T-helper 1 cell treated with Interleukin-12 subunit alpha and Interleukin-12 subunit beta and Interleukin-4 antibody, amounts not matched to agents 30 μg/mL and 1 μg/mL, for 36 hours (primary cell): ENCODE results near the gene ADAM30.

Source experiments
- H3K27ac Mint-ChIP-seq: one replicate; pipeline ENCODE4 v1.8.0; 2021; ENCODE audit warnings: mild to moderate bottlenecking, mixed read lengths
- H3K27me3 Mint-ChIP-seq: one replicate; pipeline ENCODE4 v1.8.0; 2021; ENCODE audit warnings: low read depth, mixed read lengths
- H3K36me3 Mint-ChIP-seq: one replicate; pipeline ENCODE4 v1.8.0; 2021; ENCODE audit warnings: low read depth, mixed read lengths
- H3K4me1 Mint-ChIP-seq: one replicate; pipeline ENCODE4 v1.8.0; 2021; ENCODE audit warnings: low read depth, mixed read lengths
- H3K4me3 Mint-ChIP-seq: one replicate; pipeline ENCODE4 v1.8.0; 2021; ENCODE audit warnings: mild to moderate bottlenecking, moderate library complexity, mixed read lengths
- H3K9me3 Mint-ChIP-seq: one replicate; pipeline ENCODE4 v1.8.0; 2021; ENCODE audit warnings: mixed read lengths

ADAM30 gene

DNA sequence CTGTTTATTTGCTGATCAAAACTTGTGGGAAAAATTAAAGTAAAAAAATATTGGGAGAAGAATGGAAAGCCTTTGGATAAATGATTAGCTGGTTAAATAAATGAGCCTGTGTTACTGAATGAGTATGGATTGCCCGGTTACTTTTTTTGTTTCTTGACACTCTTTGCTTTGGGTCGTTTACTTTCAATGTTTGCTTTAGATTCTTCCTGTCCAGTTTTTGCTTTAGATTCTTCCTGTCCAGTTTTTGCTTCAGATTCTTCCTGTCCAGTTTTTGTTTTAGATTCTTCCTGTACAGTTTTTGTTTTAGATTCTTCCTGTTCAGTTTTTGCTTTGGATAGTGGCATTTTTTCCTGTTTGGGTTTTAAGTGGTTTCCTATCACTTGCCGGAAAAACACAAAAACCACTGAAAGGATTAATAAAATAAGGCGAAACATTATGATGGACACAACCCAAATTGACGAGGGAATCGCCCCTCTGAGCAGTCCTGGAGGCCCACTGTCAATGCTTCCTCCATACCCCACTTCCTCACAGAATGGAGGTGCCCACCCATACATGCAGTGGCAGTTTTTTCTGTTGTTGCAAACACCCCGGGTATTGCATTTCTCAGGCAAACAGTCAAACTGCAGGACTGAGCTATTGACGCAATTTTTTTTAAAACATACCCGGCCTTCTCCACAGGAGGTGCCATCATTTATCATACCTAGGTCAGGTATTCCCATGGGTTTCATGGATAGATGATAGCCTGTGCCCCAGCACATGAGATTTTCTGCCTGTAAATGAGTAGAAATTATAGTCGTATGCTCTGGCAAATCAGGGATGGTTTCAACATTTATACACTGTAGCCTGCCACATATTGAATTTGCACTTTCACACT lies 2.3 kb downstream of the ADAM30 start:
- Mint-ChIP-seq H3K4me3 (peak overlapping the region; percentile 21), H3K27ac (peak overlapping the region; percentile 10), H3K9me3 (no peaks in the 10 kb centered on the region), H3K27me3 (peaks cover 11% of the 10 kb centered on the region), H3K4me1 (peaks cover 26% of the 10 kb centered on the region), H3K36me3 (no peaks in the 10 kb centered on the region)

DNA sequence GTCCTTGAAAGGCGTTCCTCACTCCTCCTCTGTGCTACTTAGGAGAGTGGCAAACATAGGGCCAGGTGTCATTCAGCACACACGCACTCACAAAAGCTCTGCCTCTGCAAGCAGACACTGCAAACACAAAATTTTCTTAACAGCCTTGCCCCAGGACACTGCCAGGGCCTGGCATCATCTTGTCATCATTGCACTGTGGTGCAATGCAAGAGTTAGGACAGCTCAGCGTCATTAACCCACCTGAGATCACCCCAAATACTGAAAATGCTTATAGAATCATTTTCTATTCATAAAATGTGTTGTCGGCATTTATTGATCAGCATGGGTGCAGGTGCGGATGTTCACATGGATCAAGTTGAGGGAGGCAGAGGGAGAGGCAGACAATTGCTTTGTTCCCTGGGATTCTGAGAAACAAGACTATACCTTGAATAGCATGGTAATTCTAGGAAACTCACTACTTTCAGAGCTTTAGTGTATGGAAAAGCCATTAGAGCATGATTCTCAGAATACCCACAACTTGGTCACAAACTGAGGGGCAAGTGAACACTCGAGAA lies 3.0 kb downstream of the ADAM30 start:
- H3K4me3 Mint-ChIP-seq = peak overlapping the region; percentile 21
- peaks cover 5% of the 10 kb centered on the region for H3K9me3 Mint-ChIP-seq
- peaks cover 16% of the 10 kb centered on the region for H3K27me3 Mint-ChIP-seq
- peak overlapping the region; percentile 33 for H3K27ac Mint-ChIP-seq
- peaks cover 4% of the 10 kb centered on the region for H3K36me3 Mint-ChIP-seq
- peaks cover 26% of the 10 kb centered on the region for H3K4me1 Mint-ChIP-seq

DNA sequence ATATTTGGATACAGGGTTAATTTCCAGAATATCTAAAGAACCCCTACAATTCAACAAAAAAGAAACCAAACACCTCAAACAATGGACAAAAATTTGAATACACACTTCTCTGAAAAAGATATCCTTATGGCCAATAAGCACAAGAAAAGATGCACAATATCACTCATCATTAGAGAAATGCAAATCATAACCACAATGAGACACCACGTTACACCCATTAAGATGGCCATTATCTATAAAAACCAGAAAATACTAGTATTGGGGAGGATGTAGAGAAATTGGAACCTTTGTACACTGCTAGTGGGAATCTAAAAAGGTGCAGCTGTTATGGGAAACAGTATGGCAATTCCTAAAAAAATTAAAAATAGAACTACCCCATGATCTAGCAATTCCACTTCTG lies 4.9 kb downstream of the ADAM30 start:
- Mint-ChIP-seq H3K4me3 (no peak overlapping the region), H3K27me3 (peaks cover 22% of the 10 kb centered on the region), H3K27ac (no peak overlapping the region), H3K36me3 (peaks cover 6% of the 10 kb centered on the region), H3K4me1 (peaks cover 26% of the 10 kb centered on the region), H3K9me3 (peaks cover 14% of the 10 kb centered on the region)

DNA sequence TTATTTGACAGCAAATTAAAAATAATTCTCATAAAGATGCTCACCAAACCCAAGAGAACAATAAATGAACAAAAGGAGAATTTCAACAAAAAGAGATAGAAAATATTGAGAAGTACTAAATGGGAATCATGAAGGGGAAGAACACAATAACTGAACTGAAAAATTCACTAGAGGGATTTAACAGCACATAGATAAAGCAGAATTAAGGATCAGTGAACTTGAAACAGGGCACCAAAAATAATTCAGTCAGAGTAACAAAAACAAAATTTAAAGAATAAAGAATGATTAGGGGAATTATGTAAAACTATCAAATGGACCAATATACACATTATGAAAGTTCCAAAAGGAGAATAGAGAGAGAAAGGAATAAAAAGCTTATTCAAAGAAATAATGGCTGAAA lies 7.8 kb downstream of the ADAM30 start:
- Mint-ChIP-seq H3K36me3 (peaks cover 6% of the 10 kb centered on the region), H3K9me3 (peaks cover 14% of the 10 kb centered on the region), H3K27me3 (peaks cover 28% of the 10 kb centered on the region), H3K4me3 (no peak overlapping the region), H3K4me1 (peaks cover 12% of the 10 kb centered on the region), H3K27ac (no peak overlapping the region)

DNA sequence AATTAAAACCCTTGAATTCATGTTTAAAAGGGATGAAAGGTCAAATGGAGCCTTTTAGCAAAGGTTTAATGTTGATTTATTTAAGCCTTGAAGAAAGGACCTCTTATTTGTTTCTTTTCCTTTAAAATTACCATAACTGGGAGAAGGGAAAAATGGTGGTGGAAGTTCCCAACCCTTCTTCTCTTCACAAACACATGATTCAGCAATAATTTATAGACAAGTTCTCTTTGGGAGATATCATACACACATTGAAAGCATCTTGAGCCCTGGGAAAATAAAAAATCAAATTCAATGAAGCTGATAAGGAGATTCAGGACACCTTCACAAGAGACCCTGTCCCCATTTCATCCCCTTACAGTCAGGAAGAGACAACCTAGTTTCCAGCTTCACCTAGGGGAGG lies 8.9 kb downstream of the ADAM30 start:
- Mint-ChIP-seq H3K9me3 (peaks cover 14% of the 10 kb centered on the region), H3K27me3 (peaks cover 28% of the 10 kb centered on the region), H3K4me3 (no peak overlapping the region), H3K36me3 (peaks cover 6% of the 10 kb centered on the region), H3K4me1 (peaks cover 6% of the 10 kb centered on the region), H3K27ac (no peak overlapping the region)

DNA sequence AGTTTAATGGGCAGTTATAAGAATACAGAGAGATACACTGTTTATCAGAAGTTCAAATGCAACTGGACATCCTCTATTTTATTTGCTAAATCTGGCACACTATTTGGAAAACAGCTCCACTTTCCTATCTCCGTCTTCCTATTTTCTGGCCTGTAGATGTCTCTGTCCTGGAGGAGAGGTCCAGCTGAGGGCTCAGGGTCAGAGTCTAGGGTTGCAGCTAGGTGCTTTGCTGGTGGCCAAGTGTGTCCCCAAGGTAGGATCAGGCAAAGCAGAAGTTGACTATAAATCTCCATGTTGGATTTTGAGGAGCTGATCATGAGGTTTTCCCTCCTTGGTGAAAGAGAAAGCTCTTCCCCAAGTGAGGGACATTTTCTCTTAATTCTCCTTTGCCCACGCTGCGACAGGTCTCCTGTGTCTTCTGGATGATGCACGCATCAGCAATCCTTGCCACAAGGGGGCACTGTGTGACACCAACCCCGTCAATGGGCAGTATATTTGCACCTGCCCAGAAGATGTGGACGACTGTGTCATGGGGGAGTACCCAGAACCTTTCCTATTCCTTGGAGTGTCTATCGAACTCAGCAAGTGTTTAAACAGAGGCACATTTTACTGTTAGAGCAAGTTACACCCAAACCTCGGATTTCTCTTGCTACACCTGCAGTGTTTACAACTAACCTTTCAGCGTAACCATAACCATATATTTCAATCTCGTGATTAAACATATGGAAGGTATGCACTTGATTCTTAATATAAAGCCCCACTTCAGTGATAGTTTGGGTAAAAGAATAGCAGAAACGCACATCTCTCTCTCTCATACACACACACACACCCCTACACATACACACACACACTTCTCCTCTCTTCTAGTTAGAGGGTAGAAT lies 10.2 kb downstream of the ADAM30 start:
- H3K36me3 Mint-ChIP-seq = peaks cover 6% of the 10 kb centered on the region
- H3K27me3 Mint-ChIP-seq = peaks cover 28% of the 10 kb centered on the region
- no peaks in the 10 kb centered on the region for H3K4me1 Mint-ChIP-seq
- H3K9me3 Mint-ChIP-seq = peaks cover 14% of the 10 kb centered on the region
- no peak overlapping the region for H3K27ac Mint-ChIP-seq
- H3K4me3 Mint-ChIP-seq = no peak overlapping the region

DNA sequence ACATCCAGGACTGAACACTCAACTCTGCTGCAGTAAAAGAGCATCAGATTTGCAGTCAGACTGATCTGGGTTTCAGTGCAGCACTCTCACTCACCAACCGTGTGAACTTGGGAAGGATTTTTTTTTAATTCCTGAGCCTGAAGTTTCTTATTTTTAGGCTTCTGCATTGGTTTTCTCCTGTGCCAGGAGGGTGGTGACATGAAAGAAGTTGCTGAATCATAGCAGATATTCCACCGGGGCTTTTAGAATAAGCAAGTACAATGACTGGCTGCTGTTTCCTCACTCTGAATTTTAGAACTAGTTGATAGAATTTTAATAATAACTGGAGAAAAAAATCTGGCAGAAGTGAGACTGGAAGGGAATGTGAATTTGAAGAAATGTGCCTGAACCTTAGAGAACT lies 11.6 kb downstream of the ADAM30 start:
- no peak overlapping the region for H3K27ac Mint-ChIP-seq
- H3K9me3 Mint-ChIP-seq = peaks cover 14% of the 10 kb centered on the region
- no peak overlapping the region for H3K4me3 Mint-ChIP-seq
- no peaks in the 10 kb centered on the region for H3K4me1 Mint-ChIP-seq
- peaks cover 34% of the 10 kb centered on the region for H3K27me3 Mint-ChIP-seq
- peaks cover 6% of the 10 kb centered on the region for H3K36me3 Mint-ChIP-seq

DNA sequence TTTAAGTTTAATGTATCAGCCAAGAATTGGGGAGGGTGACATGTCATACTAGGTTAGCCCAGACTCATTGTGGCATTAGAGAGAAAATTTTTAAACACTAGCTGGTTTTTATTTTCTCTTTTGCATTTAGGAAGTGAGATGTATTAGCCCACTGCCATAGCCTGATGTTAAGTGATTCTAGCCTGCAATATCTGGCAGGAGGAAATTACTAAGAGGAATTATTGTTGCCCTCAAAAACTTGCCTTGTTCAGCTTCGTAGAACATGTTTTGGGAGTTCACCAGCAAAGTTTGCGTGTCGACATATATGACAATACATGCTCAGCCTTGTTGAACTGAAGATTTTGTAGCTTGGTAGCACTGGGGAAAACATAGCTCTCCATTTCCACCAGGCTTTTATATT lies 12.5 kb downstream of the ADAM30 start:
- no peak overlapping the region for H3K27ac Mint-ChIP-seq

DNA sequence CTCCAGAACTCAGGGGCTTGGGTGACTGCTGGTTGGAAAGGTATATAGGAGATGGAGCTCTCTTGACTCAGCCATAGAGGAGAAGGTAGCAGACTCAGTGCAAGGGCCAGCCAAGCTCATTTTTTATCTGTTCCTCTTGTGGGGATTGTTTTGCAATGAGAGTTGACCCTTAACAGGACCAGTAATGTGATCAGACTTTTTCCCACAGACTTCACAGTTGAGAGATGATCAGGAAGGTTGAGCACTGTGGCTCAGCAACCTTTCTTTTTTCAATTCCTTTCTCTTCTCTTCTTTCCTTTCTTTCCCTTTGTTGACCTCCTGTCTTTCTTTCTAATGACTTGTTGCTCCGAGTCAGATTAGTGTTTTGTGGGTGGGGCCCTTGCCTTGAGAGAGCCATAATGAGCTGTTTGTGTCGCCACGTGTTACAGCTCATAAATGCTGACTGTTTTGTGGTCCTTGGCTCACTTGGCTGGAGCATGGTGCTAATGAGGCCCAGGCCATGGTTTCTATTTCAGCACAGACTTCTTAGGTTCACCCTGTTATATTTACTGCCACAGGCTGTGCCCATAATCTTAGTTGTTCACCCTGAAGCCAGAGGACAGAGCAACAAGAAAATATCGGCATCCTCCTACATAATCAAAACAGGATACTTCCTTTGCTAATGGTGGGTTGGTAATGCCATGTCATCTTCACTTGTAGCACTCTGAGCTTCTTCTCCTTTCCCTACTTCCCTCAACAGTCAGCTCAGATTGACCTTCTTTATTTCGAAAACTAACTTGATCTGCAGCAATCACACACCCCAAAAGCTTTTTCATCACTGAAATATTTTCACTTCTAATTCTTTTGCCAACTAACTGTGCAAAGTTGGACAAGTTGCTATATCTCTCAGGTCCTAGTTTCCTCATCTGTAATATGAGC lies 13.9 kb downstream of the ADAM30 start:
- H3K9me3 Mint-ChIP-seq = no peaks in the 10 kb centered on the region
- H3K4me3 Mint-ChIP-seq = no peak overlapping the region
- H3K27me3 Mint-ChIP-seq = peaks cover 30% of the 10 kb centered on the region
- no peak overlapping the region for H3K27ac Mint-ChIP-seq
- H3K36me3 Mint-ChIP-seq = no peaks in the 10 kb centered on the region
- no peaks in the 10 kb centered on the region for H3K4me1 Mint-ChIP-seq

More for the DNA sequence above, 12.5 kb downstream of the ADAM30 start:
- peaks cover 14% of the 10 kb centered on the region for H3K9me3 Mint-ChIP-seq
- peaks cover 6% of the 10 kb centered on the region for H3K36me3 Mint-ChIP-seq
- peaks cover 28% of the 10 kb centered on the region for H3K27me3 Mint-ChIP-seq
- no peak overlapping the region for H3K4me3 Mint-ChIP-seq
- H3K4me1 Mint-ChIP-seq = no peaks in the 10 kb centered on the region

DNA sequence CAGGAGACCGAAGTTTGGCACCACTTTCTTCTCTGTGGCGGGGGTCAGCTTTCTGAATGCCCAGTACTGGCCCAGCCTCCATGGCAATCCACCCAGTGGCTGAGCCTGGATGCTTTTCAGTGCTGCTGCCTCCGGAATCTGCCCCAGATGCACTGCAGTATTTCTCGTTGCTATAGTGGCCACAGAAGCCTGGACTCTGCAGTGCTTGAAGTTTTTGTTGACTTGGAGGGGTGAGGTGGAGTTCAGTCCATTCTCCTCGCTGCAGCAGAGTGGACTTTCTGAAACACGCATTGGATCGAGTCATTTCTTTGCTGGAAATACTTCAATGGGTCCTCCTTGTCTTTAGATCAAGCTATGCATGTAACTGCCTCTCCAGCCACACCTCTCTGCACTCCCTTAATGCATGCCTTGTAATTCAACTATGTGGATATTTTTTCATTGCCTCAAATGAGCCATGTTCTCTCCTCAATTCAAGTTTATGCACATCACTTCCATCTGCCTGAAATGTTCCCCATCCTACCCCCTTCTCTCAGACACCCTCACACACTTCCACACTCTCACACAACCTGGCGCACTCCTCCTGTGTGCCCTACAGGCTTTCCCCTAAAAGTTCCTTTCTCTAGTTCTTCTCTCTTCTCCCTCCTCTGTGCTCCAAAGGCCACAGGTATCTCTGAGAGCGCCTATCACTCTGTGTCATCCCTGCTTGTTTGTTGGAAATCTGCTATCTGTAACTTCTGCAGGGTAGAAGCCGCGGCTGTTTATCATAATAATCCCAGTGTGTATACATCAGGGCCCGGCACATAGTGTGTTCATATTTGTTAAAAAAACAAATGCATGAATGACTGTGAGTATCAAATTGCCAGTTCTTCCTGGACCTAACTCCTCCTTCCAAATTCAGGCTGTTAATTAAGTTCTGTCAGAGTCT lies 16.5 kb downstream of the ADAM30 start:
- Mint-ChIP-seq H3K27me3 (peaks cover 15% of the 10 kb centered on the region), H3K9me3 (no peaks in the 10 kb centered on the region), H3K4me3 (no peak overlapping the region), H3K36me3 (no peaks in the 10 kb centered on the region), H3K27ac (no peak overlapping the region), H3K4me1 (no peaks in the 10 kb centered on the region)

DNA sequence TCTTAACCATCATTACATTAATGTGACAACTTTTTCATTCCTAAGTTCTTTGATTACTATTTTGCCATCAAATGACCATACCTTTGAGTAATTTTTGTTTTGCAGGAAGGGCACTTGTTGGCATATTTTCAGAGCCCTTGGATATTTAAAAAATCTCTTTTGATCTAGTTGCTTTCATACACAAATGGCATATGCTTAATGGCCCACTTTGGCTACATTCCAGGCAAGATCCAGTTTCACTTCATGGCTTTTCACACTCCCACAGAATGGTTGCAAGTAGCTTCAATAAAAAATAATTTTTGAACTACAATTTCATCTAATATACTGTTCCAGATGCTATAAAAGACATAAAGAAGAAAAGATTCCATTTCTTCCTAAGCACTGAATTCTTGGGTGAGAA lies 18.1 kb downstream of the ADAM30 start:
- H3K27ac Mint-ChIP-seq = no peak overlapping the region

DNA sequence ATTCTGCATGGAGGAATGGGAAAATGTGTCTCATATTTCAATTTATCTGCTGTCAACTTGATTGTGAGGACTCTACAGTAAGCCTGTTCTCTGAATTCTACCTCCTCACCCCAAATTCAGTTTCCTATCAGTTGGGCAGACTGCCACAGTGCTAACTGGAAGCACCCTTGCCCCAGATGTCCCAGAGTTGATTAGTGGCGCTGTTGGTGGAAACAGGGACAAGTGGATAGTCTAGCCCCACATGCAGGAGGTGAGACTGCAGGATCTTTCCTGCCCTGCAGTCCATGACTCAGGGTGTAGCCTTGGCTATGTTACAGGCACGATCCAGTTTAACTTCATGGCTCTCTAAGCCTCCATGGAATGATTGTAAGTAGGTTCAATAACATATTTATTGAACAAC lies 22.1 kb downstream of the ADAM30 start:
- H3K27me3 Mint-ChIP-seq = peaks cover 36% of the 10 kb centered on the region
- no peak overlapping the region for H3K4me3 Mint-ChIP-seq
- peaks cover 5% of the 10 kb centered on the region for H3K4me1 Mint-ChIP-seq
- no peaks in the 10 kb centered on the region for H3K36me3 Mint-ChIP-seq
- H3K9me3 Mint-ChIP-seq = no peaks in the 10 kb centered on the region
- H3K27ac Mint-ChIP-seq = no peak overlapping the region

More for the DNA sequence above, 18.1 kb downstream of the ADAM30 start:
- no peaks in the 10 kb centered on the region for H3K36me3 Mint-ChIP-seq
- no peaks in the 10 kb centered on the region for H3K9me3 Mint-ChIP-seq
- peaks cover 28% of the 10 kb centered on the region for H3K27me3 Mint-ChIP-seq
- H3K4me1 Mint-ChIP-seq = peaks cover 1% of the 10 kb centered on the region
- H3K4me3 Mint-ChIP-seq = no peak overlapping the region
